ENCODE data around the gene OR1L4.

The OR1L4 gene

GRCh38 chr9:122723690-122724089, at the start of gene OR1L4:
TSS of gene OR1L4 (plus strand) at chr9:122723990. CDS start at chr9:122723990, 0 bp downstream.
- peaks cover 39% of the 10 kb centered on the region for H3K9me3 ChIP-seq (ENCODE audit: severe bottlenecking)
- peaks cover 8% of the 10 kb centered on the region for H3K27me3 ChIP-seq (ENCODE audit: insufficient read depth, low read depth, severe bottlenecking)
- H3K4me3 ChIP-seq (ENCODE audit: low read depth, low read length) = no peak within 1 kb of the TSS
- DNase-seq = no peak
- no peak within 1 kb of the TSS for H3K27ac ChIP-seq
- TF ChIP-seq CTCF (IDR thresholded peaks at IDR 0.05; ENCODE audit: low read depth, low read length) = no peak
- no peaks in the 10 kb centered on the region for H3K36me3 ChIP-seq

- DNase-seq = no peak
- Histone ChIP-seq H3K27ac (no peak overlapping the region), H3K36me3 (no peaks in the 10 kb centered on the region), H3K27me3 (ENCODE audit: insufficient read depth, low read depth, severe bottlenecking) (peaks cover 9% of the 10 kb centered on the region), H3K9me3 (ENCODE audit: severe bottlenecking) (peaks cover 9% of the 10 kb centered on the region), H3K4me3 (ENCODE audit: low read depth, low read length) (no peak overlapping the region)
- no peak for TF ChIP-seq CTCF (IDR thresholded peaks at IDR 0.05; ENCODE audit: low read depth, low read length)
Observed at GRCh38 chr9:122684851-122685250, 38.9 kb upstream of the OR1L4 start.

- Histone ChIP-seq H3K27me3 (ENCODE audit: insufficient read depth, low read depth, severe bottlenecking) (no peaks in the 10 kb centered on the region), H3K36me3 (no peaks in the 10 kb centered on the region), H3K27ac (no peak overlapping the region), H3K4me3 (ENCODE audit: low read depth, low read length) (no peak overlapping the region), H3K9me3 (ENCODE audit: severe bottlenecking) (no peaks in the 10 kb centered on the region)
- no peak for DNase-seq
- TF ChIP-seq CTCF (IDR thresholded peaks at IDR 0.05; ENCODE audit: low read depth, low read length) = no peak
Observed at GRCh38 chr9:122695696-122696095, 28.1 kb upstream of the OR1L4 start.

- Histone ChIP-seq H3K36me3 (no peaks in the 10 kb centered on the region), H3K27me3 (ENCODE audit: insufficient read depth, low read depth, severe bottlenecking) (peaks cover 3% of the 10 kb centered on the region), H3K4me3 (ENCODE audit: low read depth, low read length) (no peak overlapping the region), H3K9me3 (ENCODE audit: severe bottlenecking) (no peaks in the 10 kb centered on the region), H3K27ac (no peak overlapping the region)
- no peak for TF ChIP-seq CTCF (IDR thresholded peaks at IDR 0.05; ENCODE audit: low read depth, low read length)
- DNase-seq = no peak
Observed at GRCh38 chr9:122718038-122718437, 5.8 kb upstream of the OR1L4 start.

GRCh38 chr9:122719218-122719617, 4.6 kb upstream of the OR1L4 start:
- H3K4me3 ChIP-seq (ENCODE audit: low read depth, low read length) = no peak overlapping the region
- H3K9me3 ChIP-seq (ENCODE audit: severe bottlenecking) = no peaks in the 10 kb centered on the region
- no peak for DNase-seq
- no peaks in the 10 kb centered on the region for H3K36me3 ChIP-seq
- peak; percentile 15; the same call in 1 of the 2 replicates for TF ChIP-seq CTCF (IDR thresholded peaks at IDR 0.05; ENCODE audit: low read depth, low read length)
- H3K27ac ChIP-seq = no peak overlapping the region
- peaks cover 8% of the 10 kb centered on the region for H3K27me3 ChIP-seq (ENCODE audit: insufficient read depth, low read depth, severe bottlenecking)

- no peaks in the 10 kb centered on the region for H3K36me3 ChIP-seq
- H3K27ac ChIP-seq = no peak within 1 kb of the TSS
- H3K27me3 ChIP-seq (ENCODE audit: insufficient read depth, low read depth, severe bottlenecking) = peaks cover 11% of the 10 kb centered on the region
- no peak for DNase-seq
- no peak within 1 kb of the TSS for H3K4me3 ChIP-seq (ENCODE audit: low read depth, low read length)
- no peaks in the 10 kb centered on the region for H3K9me3 ChIP-seq (ENCODE audit: severe bottlenecking)
- no peak for TF ChIP-seq CTCF (IDR thresholded peaks at IDR 0.05; ENCODE audit: low read depth, low read length)
Observed at GRCh38 chr9:122742003-122742402, 18.2 kb downstream of the OR1L4 start, which contains the start of gene OR1L6. TSS of gene OR1L6 (plus strand) at chr9:122742303. CDS start at chr9:122749848, 7,545 bp downstream.
